Stimulated activated CD4-positive, alpha-beta T cell treated with anti-CD3 and anti-CD28 coated beads, TNF-alpha, amount 100 ng/mL, for 4 hours (primary cell): ENCODE results near the gene RXRB.
"Not testable (repeated sequence)": the region's sequence is repeated elsewhere in the genome, so short reads cannot be mapped to it uniquely, and the experiment has no call there.

ENCODE experiments used
- DNase-seq, 3 experiments: peaks; one replicate each; pipeline ENCODE4 v3.0.0-alpha.2; 2020; ENCODE audit warnings: low read depth in 3 of 3

The RXRB gene

GRCh38 chr6:33200219-33201146 lies at the start of gene RXRB, which contains the start of gene SLC39A7:
RXRB (minus strand) TSS chr6:33200665; CDS start chr6:33200476, 189 bp downstream.
SLC39A7 (plus strand) TSS chr6:33200867; CDS start chr6:33201246, 379 bp downstream.
- DNase-seq = peak; percentile 92 to 99 (median 97)

DNA sequence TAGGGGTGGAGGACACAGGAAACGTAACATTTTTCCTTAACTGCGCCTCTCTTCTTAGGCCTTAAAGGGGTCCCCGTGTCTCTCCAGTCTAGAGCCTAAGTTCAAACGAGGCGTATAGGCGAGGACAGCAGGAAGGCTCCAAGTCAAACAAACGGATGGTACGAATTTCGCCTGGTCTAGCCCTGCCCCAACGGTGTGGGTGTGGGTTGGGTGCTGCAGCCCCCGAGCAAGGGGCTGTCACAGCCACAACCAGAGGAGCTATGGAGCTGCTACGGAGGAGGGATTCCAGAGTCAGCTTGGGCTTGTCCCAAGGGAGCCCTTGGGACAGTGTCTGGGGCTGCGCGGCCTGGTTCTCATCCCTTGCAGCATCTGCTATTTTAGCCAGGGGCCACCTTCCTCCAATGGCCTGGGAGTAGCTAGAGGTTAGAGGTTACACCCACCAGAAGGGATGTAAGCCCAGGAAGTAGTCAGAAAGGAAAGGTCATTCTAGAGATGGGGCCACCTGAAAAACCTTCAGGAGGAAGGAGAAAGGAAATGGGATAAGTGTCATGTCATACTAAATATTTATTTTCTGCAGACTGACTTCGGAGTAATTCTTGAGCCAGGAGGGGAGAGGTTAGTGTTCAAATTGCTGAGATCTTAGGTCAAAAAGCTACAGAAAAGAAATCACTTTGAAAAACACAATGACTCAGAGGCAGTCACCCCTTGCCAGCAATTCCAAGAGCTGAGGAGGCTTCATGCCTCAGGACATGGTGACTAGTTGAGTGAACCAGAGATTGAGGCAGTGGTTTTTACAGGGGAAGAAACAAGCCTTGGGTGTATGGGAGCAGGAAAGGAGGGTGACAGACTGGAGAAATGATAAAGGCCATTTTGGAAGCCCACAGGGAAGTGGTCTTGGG lies 49.5 kb upstream of the RXRB start:
- peak in 1 of 3 experiments; percentile 12 for DNase-seq

GRCh38 chr6:33248932-33249731 lies 48.7 kb upstream of the RXRB start:
- peak; percentile 85 to 90 (median 85) for DNase-seq

- peak in 1 of 3 experiments; percentile 11 for DNase-seq
Observed at GRCh38 chr6:33248643-33248931, 48.1 kb upstream of the RXRB start.

GRCh38 chr6:33247977-33248642 lies 47.6 kb upstream of the RXRB start:
- DNase-seq = peak; percentile 87 to 90 (median 87)

DNA sequence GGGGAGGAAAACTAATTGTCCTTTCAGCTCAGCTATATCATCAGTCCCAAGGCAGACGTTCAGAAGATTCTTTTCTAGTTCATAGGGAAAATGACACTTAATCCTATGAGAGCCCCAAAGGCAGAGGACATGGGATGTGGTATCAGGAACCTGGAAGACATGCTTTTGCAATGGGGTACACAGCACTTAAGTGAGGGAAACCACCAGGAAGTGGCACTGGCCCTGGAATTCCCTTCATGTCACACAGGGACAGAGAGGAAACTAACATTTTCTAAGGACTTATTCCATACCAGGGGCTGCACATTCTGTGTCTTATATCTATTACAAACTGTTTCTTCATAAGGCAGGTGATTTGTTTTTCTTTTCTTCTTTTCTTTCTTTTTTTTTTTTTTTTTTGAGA lies 43.0 kb upstream of the RXRB start:
- no peak for DNase-seq

- no peak for DNase-seq
Observed at GRCh38 chr6:33241968-33242367, 41.5 kb upstream of the RXRB start.

DNA sequence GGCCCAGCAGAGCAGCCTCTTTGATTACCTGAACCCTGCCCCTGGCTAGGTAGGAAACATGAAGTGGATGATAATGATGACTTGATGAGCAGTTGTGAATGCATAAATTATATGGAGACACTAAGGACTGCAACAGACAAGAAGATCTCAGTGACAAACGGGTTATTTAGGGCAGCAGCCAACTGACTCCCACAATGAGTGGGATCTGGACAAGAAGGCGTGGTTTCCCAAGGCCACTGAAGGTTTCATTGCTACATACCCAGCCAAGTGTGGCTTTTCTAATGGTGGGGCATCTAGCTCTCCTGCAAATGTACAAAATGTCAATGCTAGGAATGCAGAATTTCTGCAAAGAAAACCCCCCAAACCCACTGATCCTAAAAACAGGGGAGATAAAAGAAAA lies 37.3 kb upstream of the RXRB start:
- DNase-seq = no peak

DNA sequence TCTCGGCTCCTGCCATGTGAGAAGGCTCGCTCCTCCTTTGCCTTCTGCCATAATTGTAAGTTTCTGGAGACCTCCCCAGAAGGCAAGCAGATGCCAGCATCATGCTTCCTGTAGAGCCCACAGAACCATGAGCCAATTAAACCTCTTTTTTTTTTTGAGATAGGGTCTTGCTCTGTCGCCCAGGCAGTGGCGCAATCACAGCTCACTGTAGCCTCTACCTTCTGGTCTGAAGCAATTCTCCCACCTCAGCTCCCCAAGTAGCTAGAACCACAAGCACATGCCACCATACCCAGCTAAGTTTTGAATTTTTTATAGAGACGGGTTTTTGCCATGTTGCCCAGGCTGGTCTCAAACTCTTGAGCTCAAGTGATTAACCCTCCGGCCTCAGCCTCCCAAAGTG lies 36.4 kb upstream of the RXRB start:
- DNase-seq = no peak

- DNase-seq = no peak
Observed at GRCh38 chr6:33236328-33236727, 35.9 kb upstream of the RXRB start.

- DNase-seq = no peak
Observed at GRCh38 chr6:33235221-33235634, 34.8 kb upstream of the RXRB start.

- DNase-seq = not testable (repeated sequence)
Observed at GRCh38 chr6:33226503-33227120, 26.1 kb upstream of the RXRB start.

DNA sequence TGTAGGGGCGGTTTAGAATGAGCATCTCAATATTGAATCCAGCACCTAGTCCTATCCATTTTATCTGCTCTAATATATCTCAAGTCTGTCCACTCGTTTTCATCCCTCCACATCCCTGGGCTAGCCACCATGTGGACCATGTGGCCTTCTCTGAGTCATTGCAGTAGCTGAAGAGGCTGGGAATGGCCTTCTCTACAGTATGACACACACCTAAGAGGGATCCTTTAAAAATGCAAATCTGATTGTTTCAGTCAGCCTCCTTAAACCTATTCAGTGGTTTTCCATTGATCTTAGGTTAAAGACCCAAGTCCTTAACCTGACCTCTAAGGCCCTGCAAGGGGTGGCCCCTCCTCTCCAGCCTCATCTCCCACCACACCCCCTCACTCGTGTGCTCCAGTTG lies 17.2 kb upstream of the RXRB start:
- no peak for DNase-seq

DNA sequence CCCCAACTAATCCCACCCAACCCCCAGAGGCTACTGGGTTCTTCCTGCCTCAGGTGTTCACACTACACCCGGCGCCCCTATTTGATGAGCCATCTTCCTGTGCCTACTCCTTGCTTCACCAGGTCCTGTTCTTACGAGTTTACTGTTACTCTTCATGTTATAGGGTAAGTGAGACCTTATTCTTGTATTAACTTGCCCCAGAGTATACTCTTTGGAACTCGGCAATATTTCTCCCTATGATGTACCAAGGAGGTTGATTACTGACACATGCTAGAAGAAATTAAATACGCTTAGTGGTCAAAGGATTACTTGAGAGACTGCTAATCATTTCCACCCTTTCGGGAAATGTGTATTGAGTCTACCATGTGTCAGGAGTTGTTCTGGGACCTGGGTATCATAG lies 16.8 kb upstream of the RXRB start:
- DNase-seq = no peak

GRCh38 chr6:33216117-33216649 lies 15.7 kb upstream of the RXRB start:
- DNase-seq = no peak

DNA sequence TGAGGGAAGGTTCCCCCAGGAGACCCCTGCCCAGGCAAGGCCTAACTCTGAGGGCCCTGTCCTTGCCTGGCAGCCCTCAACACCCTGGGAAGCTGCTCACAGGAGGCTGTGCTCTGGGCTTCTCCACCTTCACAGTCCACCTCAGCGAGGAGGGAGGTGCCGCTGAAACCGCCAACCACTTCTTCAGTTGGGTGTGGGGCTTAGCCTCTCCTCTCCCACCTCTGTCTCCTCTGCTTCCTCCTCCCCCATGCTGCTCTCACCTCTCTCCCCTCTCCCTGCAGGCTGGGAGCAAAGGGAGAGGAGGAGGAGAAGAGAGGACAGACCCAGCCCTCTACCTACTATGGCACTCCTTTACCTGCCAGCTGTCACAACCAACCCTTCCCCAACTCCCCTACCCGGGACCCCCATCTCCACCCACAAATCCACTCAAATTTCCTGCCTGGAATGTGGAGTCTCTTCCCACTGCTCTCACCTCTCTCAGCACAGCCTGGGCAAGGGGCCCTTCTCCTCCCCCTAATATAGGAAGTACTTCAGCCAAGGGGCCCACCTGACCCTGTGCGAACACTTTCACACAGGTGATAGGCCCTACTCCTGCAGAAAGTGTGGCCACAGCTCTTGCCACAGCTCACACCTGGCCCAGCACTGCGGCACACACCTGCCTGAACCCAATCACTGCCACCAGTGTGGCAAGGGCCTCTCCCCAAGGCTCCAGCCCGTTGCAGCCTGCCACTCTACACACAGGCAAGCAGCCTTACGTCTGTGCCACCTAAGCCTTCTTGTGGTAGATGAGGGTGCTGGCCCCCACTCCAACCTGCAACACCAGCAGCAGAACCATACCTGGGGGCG lies 15.0 kb upstream of the RXRB start:
- DNase-seq = no peak

DNA sequence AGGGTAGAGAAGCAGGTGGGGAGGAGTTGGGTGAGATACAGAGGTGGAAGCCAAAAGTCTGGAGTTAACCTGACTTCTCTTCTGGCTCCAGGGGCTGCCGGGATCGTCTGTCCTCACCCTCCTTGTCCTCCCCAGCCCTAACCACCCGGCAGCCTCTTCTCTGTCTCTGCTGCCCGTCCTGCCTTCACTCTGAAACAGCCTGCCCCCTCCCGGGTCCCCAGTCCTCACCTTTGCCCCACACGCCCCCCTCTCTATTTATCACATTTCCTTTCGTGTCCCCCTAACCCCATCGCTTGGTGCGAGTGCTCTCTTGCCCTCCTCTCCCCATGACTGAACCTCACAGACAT lies 13.5 kb upstream of the RXRB start:
- no peak for DNase-seq

GRCh38 chr6:33213166-33213988 lies 12.9 kb upstream of the RXRB start:
- no peak for DNase-seq

DNA sequence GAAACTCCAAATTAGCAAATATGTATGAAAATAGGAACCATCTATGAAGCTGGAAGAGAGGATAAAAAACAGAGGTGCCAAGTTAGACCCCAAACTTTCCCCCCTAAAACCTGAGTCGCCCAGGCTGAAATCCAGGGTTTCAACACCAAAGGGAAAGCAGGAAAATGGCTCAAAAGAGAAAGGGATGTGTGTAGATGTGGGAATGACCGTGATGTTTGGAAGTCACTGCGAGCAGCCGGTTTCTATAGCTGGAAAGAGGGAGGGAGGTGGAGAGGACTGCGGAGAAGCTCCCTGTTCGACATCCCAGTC lies 12.3 kb upstream of the RXRB start:
- no peak for DNase-seq
